A673 (cell line): ENCODE data around the gene UBXN2A. TPM values are rescaled to one million over a fixed set of nuclear protein-coding genes. Genes with fewer than 3 reads are reported as not detected.

Experiments used
- BruUV-seq: library from RNA; stranded (reverse); fragments of 400-500 nt; replicated peaks from 2 replicates; lab custom pipeline; 2021; lab: Mats Ljungman, UMichigan
- CTCF ChIA-PET: fragments of 300-600 bp; sonication (Branson Sonifier 250); formaldehyde crosslinking; loops from one replicate; lab custom pipeline; 2022; ENCODE audit warnings: antibody characterized with exemption; lab: Charles Lee
- POLR2A ChIA-PET: fragments of 300-600 bp; sonication (Branson Sonifier 250); formaldehyde crosslinking; loops from one replicate; lab custom pipeline; 2022; ENCODE audit warnings: antibody characterized with exemption; ENCODE audit not compliant: low non-redundant PET; lab: Charles Lee
- DNase-seq: peaks from one replicate; pipeline ENCODE4 v3.0.0-alpha.2; 2015; ENCODE audit warnings: low spot score
- H3K27ac ChIP-seq: fragments of 200-600 bp; sonication (generic); 2 replicates; pipeline ENCODE4 v1.5.1; 2016; ENCODE audit warnings: mixed run types, low read depth, mild to moderate bottlenecking, mixed read lengths, antibody characterized with exemption, low read length; ENCODE audit not compliant: poor library complexity, severe bottlenecking
- H3K27me3 ChIP-seq: fragments of 200-600 bp; sonication (generic); replicated peaks from 2 replicates; pipeline ENCODE4 v1.6.1; 2017; ENCODE audit warnings: mixed run types, low read depth, mild to moderate bottlenecking, mixed read lengths, antibody characterized with exemption, low read length; ENCODE audit not compliant: insufficient read depth, poor library complexity
- H3K36me3 ChIP-seq: fragments of 200-600 bp; sonication (generic); 2 replicates; pipeline ENCODE4 v1.6.1; 2016; ENCODE audit warnings: mixed run types, mild to moderate bottlenecking, mixed read lengths, antibody characterized with exemption, low read length; ENCODE audit not compliant: insufficient read depth, poor library complexity, severe bottlenecking
- H3K4me1 ChIP-seq: fragments of 200-600 bp; sonication (generic); 2 replicates; pipeline ENCODE4 v1.6.1; 2017; ENCODE audit warnings: mixed run types, mild to moderate bottlenecking, mixed read lengths, antibody characterized with exemption, low read length; ENCODE audit not compliant: insufficient read depth, poor library complexity, severe bottlenecking
- H3K4me3 ChIP-seq: fragments of 200-600 bp; sonication (generic); 2 replicates; pipeline ENCODE4 v1.5.1; 2016; ENCODE audit warnings: low read depth, mixed run types, mild to moderate bottlenecking, mixed read lengths, low read length; ENCODE audit not compliant: poor library complexity, severe bottlenecking
- H3K9me3 ChIP-seq: fragments of 200-600 bp; sonication (generic); 2 replicates; pipeline ENCODE4 v1.6.1; 2016; ENCODE audit warnings: mixed run types, low read depth, mild to moderate bottlenecking, mixed read lengths, antibody characterized with exemption, low read length; ENCODE audit not compliant: poor library complexity, severe bottlenecking
- EZH2 ChIP-seq: fragments of 200-600 bp; sonication (generic); IDR thresholded peaks from 2 replicates; pipeline ENCODE4 v1.6.1; 2017; ENCODE audit warnings: borderline replicate concordance, low read depth, mild to moderate bottlenecking, mixed read lengths, antibody characterized with exemption, low read length; ENCODE audit not compliant: poor library complexity, severe bottlenecking
- intact Hi-C: fragments of 100-400 bp; cut with micrococcal nuclease; formaldehyde crosslinking; loops from one replicate; pipeline ENCODE4 v1.10.0; 2022; ENCODE audit not compliant: unreplicated experiment
- total RNA-seq: library from RNA; stranded (reverse); gene quantifications from 2 replicates; pipeline ENCODE4 v1.2.3, GENCODE V29; 2021
- TF ChIP-seq, protein P1 (sequence below): fragments of 300-800, 200-600 bp; sonication (generic); conservative IDR thresholded peaks from 2 replicates; pipeline ENCODE4 v1.5.1; 2017; ENCODE audit warnings: low read depth, mild to moderate bottlenecking, antibody characterized with exemption, low read length, moderate library complexity, mixed read lengths

UBXN2A gene
- total RNA-seq, 1 experiment from 2014 or later = 18.3 TPM

GRCh38 chr2:24018241-24018640 lies 78.0 kb downstream of the UBXN2A start:
- ChIA-PET CTCF (no interaction called here), POLR2A (no interaction called here)
- Histone ChIP-seq H3K27me3 (no peaks in the 10 kb centered on the region), H3K4me1 (no peaks in the 10 kb centered on the region), H3K36me3 (no peaks in the 10 kb centered on the region), H3K27ac (no peak overlapping the region), H3K4me3 (no peak overlapping the region), H3K9me3 (no peaks in the 10 kb centered on the region)
- no peak for DNase-seq
- no peak for TF ChIP-seq EZH2
- TF ChIP-seq, protein P1, sequence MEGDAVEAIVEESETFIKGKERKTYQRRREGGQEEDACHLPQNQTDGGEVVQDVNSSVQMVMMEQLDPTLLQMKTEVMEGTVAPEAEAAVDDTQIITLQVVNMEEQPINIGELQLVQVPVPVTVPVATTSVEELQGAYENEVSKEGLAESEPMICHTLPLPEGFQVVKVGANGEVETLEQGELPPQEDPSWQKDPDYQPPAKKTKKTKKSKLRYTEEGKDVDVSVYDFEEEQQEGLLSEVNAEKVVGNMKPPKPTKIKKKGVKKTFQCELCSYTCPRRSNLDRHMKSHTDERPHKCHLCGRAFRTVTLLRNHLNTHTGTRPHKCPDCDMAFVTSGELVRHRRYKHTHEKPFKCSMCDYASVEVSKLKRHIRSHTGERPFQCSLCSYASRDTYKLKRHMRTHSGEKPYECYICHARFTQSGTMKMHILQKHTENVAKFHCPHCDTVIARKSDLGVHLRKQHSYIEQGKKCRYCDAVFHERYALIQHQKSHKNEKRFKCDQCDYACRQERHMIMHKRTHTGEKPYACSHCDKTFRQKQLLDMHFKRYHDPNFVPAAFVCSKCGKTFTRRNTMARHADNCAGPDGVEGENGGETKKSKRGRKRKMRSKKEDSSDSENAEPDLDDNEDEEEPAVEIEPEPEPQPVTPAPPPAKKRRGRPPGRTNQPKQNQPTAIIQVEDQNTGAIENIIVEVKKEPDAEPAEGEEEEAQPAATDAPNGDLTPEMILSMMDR = no peak
- BruUV-seq = no TSS peak
- intact Hi-C loops = no loop called here

GRCh38 chr2:24019729-24020128 lies 79.5 kb downstream of the UBXN2A start:
- TF ChIP-seq, protein P1 = no peak
- TF ChIP-seq EZH2 = no peak
- POLR2A ChIA-PET = no interaction called here
- Histone ChIP-seq H3K36me3 (no peaks in the 10 kb centered on the region), H3K4me3 (no peak overlapping the region), H3K4me1 (no peaks in the 10 kb centered on the region), H3K9me3 (no peaks in the 10 kb centered on the region), H3K27ac (no peak overlapping the region), H3K27me3 (no peaks in the 10 kb centered on the region)
- no peak for DNase-seq
- no TSS peak for BruUV-seq
- intact Hi-C loops = no loop called here
- CTCF ChIA-PET = no interaction called here

DNA sequence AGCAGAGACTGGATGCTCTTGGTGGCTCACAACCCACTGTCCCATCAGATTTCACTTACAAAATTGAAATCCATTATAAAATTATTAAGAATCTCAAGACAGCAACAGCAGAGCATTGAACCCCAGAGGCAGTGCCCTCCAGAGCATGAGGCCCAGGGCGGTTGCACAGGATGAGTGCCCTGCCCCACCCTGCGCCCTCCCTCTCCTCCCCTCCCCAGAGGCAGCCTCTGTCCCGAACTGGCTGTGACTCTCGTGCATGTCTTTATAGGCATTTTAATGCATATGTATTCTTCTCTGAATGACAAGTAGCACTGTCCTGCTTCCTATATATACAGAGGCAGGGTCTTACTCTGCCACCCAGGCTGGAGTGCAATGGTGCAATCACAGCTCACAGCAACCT lies 80.0 kb downstream of the UBXN2A start:
- no TSS peak for BruUV-seq
- no peaks in the 10 kb centered on the region for H3K4me1 ChIP-seq
- ChIA-PET POLR2A (no interaction called here), CTCF (no interaction called here)
- intact Hi-C loops = no loop called here
- TF ChIP-seq, protein P1 = no peak
- no peak for TF ChIP-seq EZH2
- no peaks in the 10 kb centered on the region for H3K36me3 ChIP-seq
- no peak for DNase-seq
- H3K4me3 ChIP-seq = no peak overlapping the region
- no peaks in the 10 kb centered on the region for H3K27me3 ChIP-seq
- H3K27ac ChIP-seq = no peak overlapping the region
- H3K9me3 ChIP-seq = no peaks in the 10 kb centered on the region
